Stimulated activated CD4-positive, alpha-beta T cell treated with anti-CD3 and anti-CD28 coated beads, Interleukin-15, amount 100 ng/mL, for 48 hours (primary cell): Measurements from ENCODE around the gene HNRNPAB.
A peak's percentile ranks its signal among the peaks of the same experiment; 100 is the strongest.
"Not testable (repeated sequence)": the region's sequence is repeated elsewhere in the genome, so short reads cannot be mapped to it uniquely, and the experiment has no call there.

Experiments
- DNase-seq, 2 donors: peaks; one replicate each; pipeline ENCODE4 v3.0.0-alpha.2; 2020; ENCODE audit warnings: low read depth in 2 of 2

Gene HNRNPAB

DNA sequence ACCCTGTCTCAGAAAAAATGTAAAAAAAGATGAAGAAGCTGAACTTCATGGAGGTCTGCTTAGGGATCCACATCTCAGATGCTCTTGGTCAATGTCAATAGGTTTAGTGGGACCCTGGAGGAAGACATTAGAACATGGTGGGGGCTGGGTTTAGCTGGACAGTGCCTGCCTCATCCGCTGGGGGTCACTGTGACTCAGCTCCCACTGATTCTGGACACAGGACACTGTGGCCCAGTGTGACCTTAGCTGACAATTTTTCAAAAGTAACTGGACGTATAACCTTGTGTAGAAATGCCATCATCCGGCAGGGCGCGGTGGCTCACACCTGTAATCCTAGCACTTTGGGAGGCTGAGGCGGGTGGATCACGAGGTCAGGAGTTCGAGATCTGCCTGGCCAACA is 7.3 kb upstream of the HNRNPAB start:
- no peak for DNase-seq

DNA sequence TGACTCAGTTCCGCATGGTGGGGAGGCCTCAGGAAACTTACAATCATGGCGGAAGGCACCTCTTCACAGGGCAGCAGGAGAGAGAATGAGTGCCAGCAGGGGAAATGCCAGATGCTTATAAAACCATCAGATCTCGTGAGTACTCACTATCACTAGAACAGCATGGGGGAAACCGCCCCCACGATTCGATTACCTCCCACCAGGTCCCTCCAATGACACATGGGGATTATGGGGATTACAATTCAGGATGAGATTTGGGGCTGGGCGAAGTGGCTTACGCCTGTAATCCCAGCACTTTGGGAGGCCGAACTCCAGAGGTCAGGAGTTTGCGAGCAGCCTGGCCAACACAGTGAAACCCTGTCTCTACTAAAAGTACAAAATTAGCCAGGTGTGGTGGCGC is 6.2 kb upstream of the HNRNPAB start:
- not testable (repeated sequence) for DNase-seq

DNA sequence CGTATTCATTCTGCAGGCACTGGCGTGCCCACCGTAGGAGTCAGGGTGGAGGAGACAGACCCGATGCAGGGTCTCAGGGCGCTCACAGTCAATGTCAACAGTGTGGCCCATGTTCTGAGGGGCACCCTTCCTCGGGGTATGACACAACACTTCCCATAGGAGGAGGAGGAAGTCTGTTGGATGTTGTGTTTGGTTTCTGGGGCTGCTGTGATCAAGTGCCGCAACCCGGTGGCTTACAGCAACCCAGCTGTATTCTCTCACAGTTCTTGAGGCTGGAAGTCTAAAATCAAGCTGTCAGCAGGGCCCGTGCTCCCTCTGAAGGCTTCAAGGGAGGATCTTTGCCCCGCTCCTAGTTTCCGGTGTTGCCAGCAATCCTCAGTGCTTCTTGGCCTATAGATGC is 5.6 kb upstream of the HNRNPAB start:
- no peak for DNase-seq

DNA sequence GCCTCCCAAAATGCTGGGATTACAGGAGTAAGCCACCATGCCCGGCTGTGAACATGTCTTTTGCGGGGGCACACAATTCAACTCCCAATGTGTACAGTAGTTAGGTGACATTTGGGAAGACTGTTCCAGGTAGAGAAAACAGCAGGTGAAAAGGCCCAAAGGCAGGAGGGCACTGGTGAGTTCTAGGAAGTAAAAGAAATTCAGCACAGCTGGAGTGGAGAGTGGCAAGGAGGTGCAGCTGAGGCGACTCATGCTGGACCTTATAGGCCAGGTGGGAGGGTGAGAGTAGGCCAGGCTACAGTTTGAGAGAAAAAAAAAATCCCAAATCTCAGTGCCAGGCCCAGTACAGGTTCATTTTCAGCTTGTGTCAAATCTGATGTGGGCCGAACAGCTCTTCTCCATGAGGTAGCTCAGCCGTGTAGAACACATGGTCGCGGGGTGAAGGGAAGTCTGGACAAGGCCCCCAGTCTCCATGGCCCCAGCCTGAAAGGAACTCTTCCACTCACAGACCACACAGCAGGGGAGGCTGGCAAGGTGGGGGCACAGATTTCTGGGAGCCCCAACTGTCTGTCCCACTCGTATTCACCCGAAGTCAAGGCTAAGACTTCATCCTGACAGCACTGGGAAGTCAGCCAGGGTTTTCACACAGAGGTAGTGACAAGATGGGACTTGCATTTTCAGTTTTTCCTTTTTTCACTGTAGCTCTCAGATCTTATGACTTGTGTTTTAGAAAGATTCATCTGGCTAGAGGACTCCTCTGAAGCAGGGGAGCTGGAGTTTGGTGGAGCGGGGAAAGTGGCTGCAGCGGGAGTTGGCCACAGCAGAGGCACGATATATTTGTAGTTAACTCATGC is 4.5 kb upstream of the HNRNPAB start:
- no peak for DNase-seq

DNA sequence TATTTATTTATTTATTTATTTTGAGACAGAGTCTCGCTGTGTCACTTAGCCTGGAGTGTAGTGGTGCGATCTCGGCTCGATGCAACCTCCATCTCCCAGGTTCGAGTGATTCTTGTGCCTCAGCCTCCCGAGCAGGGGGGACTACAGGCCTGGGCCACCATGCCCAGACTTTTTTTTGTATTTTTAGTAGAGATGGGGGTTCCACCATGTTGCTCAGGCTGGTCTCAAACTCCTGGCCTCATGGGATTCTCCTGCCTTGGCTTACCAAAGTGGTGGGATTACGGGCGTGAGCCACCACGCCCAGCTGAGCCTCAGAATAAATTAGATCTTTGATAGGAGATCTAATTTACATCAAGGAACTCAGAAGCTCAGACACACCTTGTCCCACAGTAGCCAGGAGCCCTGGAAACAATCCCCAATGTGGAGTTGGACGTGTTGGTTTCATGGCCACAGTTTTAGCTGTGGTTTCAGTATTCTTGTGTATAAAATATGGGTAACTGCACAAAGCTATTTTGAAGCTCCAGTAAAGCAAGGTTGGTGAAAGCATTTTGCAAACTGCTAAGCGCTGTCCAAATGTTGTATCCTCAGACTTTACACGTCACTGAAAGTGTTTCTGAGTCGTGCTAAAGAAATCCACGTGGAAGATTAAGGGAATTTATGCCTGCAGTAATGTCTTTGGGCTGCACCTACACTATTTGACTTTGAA is 3.0 kb upstream of the HNRNPAB start:
- no peak for DNase-seq

DNA sequence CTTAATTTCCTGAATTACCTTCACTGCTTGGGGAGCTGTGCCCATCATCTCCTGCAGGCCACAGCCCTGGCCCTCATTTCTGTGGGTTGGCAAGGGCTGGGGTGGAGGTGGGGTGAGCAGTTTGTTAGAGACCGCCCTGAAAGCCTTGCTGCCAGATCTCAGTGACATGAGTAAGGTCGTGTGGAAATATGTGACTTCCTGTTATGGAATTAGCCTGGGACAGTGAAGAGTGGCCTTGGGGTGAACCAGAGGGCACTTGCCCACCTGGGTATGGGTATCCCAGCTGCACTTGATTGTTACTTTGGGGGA is 2.5 kb upstream of the HNRNPAB start:
- no peak for DNase-seq

DNA sequence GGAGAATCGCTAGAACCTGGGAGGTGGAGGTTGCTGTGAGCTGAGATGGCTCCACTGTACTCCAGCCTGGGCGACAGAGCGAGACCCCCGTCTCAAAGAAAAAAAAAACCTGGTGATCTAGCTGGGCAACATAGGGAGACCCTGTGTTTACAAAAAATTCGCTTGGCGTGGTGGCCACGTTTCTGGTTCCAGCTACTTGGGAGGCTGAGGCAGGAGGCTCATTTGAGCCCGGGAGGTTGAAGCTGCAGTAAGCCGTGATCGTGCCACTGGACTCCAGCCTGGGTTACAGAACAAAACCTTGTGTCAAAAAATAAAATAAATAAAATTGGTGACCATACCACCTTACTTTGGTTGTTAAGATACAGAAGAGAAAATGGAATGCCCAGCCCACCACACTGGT is 1.8 kb upstream of the HNRNPAB start:
- no peak for DNase-seq

DNA sequence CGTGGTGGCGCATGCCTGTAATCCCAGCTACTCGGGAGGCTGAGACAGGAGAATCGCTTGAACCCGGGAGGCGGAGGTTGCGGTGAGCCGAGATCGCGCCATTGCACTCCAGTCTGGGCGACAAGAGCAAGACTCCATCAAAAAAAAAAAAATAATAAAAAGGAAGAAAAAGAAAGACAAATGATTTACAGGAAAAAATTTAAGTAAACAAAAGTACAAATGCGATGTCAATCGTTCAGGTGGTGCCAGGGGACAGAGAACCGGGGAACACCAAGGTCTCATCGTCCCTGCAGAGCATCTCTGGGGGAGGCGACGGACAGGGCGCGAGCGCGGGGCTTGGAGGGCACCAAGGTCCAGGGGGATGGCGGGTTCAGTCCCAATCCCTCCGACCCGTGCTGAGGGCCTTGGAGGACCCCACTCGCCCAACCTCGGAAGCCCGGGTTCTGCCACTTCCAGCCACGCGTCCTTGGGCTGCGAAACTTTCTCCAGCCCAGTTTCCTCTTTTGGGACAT is 607 bp upstream of the HNRNPAB start:
- no peak for DNase-seq

DNA sequence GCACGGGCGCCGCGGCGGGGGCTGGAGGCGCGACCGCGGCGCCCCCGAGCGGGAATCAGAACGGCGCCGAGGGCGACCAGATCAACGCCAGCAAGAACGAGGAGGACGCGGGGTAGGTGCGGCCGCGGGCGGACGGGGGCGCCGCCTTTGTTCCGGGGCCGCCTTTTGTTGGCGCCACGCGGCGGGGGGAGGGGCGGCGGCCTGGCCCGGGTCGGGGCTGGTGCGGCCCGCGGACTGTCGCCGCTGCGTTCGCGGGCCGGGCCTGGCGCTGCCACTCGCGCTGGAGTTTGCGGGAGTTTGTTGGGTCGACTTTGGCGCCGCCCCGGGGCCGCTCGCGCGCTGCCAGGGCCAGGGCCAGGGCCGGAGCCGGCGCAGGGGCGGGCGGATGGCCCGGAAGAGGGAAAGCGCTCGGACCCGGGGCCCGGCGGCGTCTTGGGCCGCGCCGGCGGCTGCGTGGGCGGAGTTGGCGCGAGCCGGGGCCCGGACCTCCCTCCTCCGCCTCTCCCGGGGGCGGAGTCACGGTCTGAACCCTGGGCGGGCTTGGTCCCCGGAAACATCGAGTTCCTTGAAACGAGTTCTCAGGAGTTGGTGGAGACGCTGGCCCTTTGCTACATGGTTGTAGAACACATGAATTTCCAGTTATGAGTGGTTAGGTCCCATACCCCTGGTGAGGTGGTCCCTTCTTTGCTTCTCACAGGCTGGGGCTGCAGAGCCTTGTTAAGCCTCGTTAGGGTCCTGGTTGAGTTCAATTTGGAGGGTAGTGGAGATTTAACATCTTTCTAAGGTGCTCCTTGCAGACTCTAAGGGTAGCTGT is 809 bp downstream of the HNRNPAB start:
- DNase-seq, result peak; percentile 67 to 76

DNA sequence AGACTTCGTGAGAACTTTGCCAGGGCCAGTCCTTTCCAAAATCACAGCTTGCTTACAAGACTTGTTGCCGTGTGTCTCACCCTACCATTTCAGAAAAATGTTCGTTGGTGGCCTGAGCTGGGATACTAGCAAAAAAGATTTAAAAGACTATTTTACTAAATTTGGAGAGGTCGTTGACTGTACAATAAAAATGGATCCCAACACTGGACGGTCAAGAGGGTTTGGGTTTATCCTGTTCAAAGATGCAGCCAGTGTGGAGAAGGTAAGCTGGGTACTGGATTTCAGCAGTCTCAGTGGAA is 1.4 kb downstream of the HNRNPAB start:
- DNase-seq, result no peak

DNA sequence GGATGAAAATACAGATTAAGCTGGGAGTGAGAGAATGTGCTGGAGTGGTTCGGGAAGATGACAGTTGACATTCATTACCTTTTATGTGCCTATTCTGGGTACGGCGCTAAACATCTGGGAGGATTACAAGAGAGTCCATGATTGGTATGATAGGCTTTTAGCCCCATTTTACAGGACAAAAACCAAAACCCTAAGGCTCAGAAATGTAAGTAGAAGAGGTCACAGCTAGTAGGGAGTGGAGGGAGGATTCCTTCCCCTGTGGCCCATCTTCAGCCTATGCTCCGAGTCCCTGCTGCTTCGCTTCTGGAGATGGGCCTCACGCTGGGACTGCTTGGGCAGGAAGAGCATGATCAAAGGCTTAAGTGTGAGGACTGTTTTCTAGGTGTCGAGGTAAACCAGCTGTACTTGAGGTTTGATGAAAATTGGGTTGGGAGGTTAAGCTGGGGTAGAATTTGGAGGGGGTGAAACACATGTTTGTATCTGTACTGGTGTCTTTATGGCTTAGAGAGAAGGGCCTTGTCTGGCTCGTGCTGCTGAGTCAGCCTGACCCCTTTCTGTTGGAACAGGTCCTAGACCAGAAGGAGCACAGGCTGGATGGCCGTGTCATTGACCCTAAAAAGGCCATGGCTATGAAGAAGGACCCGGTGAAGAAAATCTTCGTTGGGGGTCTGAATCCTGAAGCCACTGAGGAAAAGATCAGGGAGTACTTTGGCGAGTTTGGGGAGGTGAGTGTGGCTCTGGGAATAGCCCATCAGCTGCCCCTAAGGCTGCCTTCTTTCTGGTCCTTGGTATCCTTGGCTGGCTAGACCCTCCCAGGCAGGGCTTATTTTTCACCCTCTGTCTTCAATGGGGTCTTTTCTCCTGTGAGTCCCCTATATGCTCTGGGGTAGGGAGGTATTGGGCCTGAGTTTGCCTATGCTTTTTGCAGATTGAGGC is 2.1 kb downstream of the HNRNPAB start:
- DNase-seq, result no peak

DNA sequence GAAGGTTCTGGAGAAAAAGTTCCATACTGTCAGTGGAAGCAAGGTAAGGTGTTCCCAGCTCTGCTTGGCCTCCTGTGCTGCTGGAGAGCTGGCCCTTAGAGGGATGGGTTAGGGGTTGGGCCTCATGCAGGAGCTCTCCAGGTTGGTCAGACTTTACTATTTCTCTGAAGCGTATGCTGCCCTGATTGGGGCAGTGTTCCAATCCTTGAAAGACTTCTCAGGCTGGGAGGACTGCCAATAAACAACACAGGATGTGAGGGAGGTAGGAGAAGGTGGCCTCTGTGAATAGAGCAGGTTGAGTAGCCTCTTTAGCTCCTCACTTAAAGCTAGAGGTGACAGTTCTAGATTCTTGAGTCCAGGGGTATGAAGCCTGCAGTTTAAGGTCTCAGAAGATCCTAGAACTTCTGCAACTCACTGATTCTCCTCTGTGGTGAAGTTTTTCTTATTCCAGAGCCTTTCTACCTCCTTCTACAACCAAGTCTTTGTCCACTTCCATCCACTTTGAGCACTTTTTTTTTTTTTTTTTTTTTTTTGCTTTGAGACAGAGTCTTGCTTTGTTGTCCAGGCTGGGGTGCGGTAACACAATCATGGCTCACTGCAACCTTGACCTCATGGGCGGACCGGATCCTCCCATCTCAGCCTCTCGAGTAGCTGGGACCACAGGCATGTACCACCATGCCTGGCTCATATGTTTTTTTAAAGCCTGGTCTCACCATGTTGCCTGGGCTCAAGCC is 3.0 kb downstream of the HNRNPAB start:
- no peak for DNase-seq

DNA sequence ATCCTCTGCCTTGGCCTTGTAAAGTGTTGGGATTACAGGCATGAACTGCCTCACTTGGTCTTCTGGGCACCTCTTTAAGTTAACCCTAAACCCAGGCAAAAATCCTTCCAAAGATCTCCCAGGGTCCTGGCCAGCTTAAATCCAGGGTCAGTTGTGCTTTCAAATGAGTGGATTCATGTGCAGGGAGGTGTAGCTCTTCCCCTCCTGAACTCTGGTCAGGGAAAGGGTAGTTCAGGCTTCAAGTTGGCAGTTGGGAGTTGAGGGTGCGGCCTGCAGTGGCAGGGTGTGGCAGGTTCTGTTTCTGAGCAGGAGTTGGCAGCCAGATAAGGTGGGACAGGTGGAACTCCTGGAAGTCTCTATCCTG is 3.6 kb downstream of the HNRNPAB start:
- no peak for DNase-seq

DNA sequence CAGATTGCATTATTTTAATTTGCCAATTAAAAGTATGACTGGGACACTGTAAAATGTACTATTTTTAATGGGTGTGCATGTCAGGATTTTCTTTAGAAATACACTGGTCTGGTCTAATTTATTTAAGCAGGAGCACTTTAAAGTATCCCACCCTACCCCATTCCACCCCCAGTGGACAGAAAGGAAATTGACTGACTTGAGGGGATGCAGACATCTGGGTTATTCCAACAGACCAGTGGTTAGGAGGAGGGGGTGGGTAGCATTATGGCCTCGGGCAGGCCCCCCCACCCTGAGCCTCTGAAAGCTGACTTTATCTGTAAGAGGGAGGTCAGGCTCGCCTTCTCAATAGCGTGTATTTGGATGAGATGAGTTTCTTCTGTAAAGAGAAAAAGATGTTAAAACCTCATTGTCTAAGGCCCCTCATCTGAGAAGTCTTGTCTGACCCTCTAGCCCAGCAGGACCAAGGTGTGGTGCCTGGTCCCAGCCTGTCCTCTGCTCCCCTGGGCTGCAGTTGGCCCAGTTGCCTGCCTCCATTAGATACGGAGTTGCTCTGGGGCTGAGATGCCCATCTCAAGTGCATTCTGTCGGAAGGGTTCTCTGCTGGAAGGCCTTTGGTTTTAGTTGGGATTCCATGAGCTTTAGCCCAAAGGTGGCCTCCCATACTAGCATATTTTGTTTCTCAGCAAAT is 4.4 kb downstream of the HNRNPAB start:
- no peak for DNase-seq

DNA sequence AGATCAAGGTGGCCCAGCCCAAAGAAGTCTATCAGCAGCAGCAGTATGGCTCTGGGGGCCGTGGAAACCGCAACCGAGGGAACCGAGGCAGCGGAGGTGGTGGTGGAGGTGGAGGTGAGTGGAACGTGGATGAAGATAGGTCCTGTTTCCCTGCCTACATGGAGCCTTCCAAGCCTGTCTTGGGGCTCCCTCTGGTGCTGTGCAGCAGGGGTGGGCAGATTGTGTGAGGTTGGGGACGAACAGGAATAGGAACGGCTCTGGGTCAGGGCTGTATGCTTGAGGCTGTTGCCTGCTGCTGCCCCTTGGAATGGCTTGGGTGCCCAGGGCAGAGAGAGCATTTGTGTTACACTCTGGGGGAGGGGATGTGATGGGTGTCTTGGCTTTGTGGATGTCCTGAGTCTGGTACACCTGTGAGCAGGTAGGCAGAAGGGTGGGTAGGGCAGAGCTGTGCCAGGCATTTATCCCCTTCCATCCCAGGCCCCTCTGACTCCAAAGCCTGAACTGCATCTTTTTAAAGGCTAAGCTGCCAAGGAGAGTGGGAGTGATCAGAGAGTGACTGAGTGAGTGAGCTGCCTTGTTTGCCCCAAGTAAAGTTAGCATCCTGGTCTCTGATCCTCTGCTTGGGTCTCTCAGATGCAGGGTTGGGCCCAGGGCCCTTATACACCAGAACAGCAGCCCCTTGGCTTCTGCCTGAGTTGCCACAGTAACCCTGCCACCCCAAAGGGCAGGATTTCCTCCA is 5.2 kb downstream of the HNRNPAB start:
- no peak for DNase-seq

DNA sequence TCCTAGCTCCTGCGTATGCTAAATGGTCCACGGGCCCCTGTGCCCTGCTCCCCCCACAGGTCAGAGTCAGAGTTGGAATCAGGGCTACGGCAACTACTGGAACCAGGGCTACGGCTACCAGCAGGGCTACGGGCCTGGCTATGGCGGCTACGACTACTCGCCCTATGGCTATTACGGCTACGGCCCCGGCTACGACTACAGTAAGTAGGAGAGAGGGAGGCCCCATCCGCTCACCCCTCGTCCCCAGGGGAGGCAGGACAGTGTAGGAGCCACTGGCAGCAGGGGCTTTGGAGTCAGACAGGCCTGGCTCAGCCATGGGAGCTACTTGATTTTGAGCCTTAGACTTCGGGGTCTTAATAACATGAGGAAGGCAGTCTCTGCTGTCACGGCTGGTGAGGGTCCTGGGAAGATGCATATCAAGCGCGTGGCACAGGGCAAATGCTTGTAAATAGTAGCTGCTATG is 5.8 kb downstream of the HNRNPAB start:
- DNase-seq, result no peak

DNA sequence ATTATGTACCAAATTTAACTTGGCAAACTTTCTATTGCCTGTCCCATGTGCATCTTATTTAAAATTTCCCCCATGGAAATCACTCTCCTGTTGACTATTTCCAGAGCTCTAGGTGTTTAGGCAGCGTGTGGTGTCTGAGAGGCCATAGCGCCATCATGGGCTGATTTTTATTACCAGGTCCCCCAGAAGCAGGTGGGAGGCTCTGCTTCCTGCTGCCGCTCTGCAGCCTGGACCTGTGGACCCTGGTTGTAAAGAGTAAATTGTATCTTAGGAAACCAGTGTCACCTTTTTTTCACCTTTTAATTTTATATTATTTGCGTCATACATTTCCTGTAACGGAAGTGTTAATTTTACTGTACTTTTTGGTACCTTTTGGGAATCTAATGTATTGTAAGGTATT is 6.4 kb downstream of the HNRNPAB start:
- no peak for DNase-seq

DNA sequence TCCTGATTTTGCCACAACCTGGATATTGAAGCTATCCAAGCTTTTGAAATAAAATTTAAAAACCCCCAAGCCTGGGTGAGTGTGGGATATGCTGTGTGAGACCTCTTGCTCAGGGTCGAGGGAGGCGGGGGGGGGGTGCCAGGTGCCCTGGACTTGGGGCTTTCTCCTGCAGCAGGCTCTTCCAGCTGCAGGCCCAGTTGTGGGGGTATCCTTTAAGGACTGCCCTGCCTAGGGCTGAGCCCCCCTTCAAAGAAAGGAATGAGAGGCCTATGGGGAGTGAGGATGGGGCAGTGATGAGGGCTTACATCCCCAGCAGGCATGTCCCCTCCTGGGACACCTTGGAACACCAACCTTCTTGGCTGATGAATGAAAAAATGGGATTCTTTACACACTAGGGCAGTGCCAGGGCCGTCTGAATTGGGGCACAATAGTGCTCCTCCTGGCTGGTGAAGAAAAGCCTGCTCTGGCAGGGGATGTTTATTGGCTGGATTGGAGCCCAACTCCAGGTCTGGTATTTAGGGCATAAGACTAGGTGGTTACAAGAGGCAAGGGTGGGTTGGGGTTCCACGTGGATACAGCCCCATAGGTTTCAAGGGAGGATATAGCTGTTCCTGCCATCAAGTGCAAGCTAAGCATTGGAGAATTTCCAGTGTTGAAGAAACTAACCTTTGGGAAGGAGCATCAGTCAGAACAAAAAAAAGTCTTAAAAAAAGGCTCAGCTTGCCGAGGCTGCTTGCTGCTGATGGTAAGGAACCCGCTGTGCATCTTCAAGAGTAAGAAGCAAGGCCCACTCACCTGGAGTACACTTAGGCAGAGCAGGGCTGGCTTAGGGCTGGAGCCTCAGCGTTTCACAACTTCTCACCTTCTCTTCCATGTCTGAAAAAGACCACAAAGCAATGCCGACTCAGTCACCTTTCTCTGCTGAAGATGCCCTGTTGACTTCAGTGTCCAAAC is 7.0 kb downstream of the HNRNPAB start:
- DNase-seq, result no peak
